ENCODE results near the gene EGFL7.
"Not testable (repeated sequence)": the region's sequence is repeated elsewhere in the genome, so short reads cannot be mapped to it uniquely, and the experiment has no call there.

The EGFL7 gene

GRCh38 chr9:136705564-136705963 is 42.8 kb downstream of the EGFL7 start:
- no peak for DNase-seq

GRCh38 chr9:136707011-136707410 is 44.3 kb downstream of the EGFL7 start:
- no peak for DNase-seq

GRCh38 chr9:136707849-136708517 is 45.3 kb downstream of the EGFL7 start:
- no peak for DNase-seq

GRCh38 chr9:136709454-136710109 is 46.9 kb downstream of the EGFL7 start:
- no peak for DNase-seq

- DNase-seq, result no peak
Observed at GRCh38 chr9:136710543-136710942, 47.8 kb downstream of the EGFL7 start.

- DNase-seq, result not testable (repeated sequence)
Observed at GRCh38 chr9:136711219-136711648, 48.5 kb downstream of the EGFL7 start.

GRCh38 chr9:136711751-136712689 is 49.3 kb downstream of the EGFL7 start, which contains the start of gene DIPK1B:
TSS of gene DIPK1B (plus strand) at chr9:136712572. CDS start at chr9:136712666, 94 bp downstream.
- peak; percentile 86 for DNase-seq

GRCh38 chr9:136712690-136713544 is 50.2 kb downstream of the EGFL7 start:
- peak; percentile 49 for DNase-seq

GRCh38 chr9:136713550-136713949 is 50.8 kb downstream of the EGFL7 start:
- DNase-seq, result no peak

GRCh38 chr9:136714096-136714892 is 51.6 kb downstream of the EGFL7 start:
- no peak for DNase-seq

- DNase-seq, result no peak
Observed at GRCh38 chr9:136714893-136715274, 52.2 kb downstream of the EGFL7 start.

GRCh38 chr9:136717399-136717798 is 54.7 kb downstream of the EGFL7 start:
- no peak for DNase-seq

GRCh38 chr9:136718345-136719194 is 55.9 kb downstream of the EGFL7 start:
- DNase-seq, result no peak

GRCh38 chr9:136719195-136719880 is 56.6 kb downstream of the EGFL7 start:
- DNase-seq, result no peak

GRCh38 chr9:136720251-136720897 is 57.7 kb downstream of the EGFL7 start:
- DNase-seq, result peak; percentile 85

- DNase-seq, result no peak
Observed at GRCh38 chr9:136720898-136721338, 58.2 kb downstream of the EGFL7 start.

- no peak for DNase-seq
Observed at GRCh38 chr9:136721339-136722092, 58.8 kb downstream of the EGFL7 start.

Data from eye (tissue), 1 donor.